ENCODE data around the gene CEPT1. TPM values are rescaled to one million over a fixed set of nuclear protein-coding genes. Genes with fewer than 3 reads are reported as not detected.

The CEPT1 gene
- total and polyA plus RNA-seq, 2 of the 4 experiments (the other 2 are of a cell fraction), result 13.3 to 27.4 TPM

DNA sequence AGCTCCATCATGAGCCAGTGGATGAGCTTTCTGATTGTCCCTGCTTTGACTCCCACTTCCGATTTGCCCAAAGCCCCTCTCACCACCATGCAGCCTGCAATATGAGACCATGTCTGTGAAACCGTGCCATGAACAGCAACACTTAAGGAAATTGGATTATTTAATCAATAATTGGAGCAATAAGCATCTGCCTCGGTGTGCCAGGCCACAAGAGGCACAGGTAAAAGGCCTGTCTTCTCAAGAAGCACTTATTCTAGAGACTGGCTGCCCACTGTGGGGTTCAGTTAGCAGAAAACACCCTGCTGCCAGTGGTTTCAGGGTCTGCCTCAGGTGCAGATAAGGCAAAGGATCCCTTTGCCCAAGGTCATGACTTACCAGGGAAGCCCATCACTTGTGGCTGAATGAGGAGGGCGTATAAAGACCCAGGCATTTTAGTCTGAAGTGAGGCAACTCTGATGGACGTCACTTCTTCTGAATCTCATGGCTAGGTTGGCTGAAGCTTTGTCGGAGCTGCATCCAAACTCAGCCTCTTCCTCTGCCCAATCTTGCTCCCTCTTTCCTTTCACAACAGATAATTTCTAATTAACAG, 80.4 kb downstream of the CEPT1 start:
- POLR2A ChIA-PET (ENCODE audit: unreplicated experiment), result interaction anchor here (0.6 kb wide), 1 partner anchor 14 kb away, joined by 7 read pairs; no protein-coding TSS in a partner anchor
- H4K8ac ChIP-seq (ENCODE audit: low read depth in 2 of 2, low read length in 2 of 2), result no peak overlapping the region
- no peaks in the 10 kb centered on the region for H3K9me3 ChIP-seq (ENCODE audit: control insufficient read depth, insufficient read depth, low read length)
- no peak overlapping the region for H2AFZ ChIP-seq (replicated peaks; ENCODE audit: low read length, poor library complexity)
- no peak overlapping the region for H2AK5ac ChIP-seq (ENCODE audit: low read depth, low read length)
- DNase-seq (no peak), ATAC-seq (ENCODE audit: low read depth) (no peak)
- no peak overlapping the region for H3K9ac ChIP-seq (ENCODE audit: low read depth, low read length)
- no peaks in the 10 kb centered on the region for H4K20me1 ChIP-seq (ENCODE audit: insufficient read depth, low read length)
- dilution Hi-C loops (cut with HindIII; ENCODE audit: low sequenced_read_pairs, unreplicated experiment), result no loop called here
- H3K4me1 ChIP-seq (ENCODE audit: control insufficient read depth, insufficient read depth, low read length), result peaks cover 3% of the 10 kb centered on the region; the same call in 1 of the 2 replicates
- no peaks in the 10 kb centered on the region for H3K36me3 ChIP-seq (ENCODE audit: control insufficient read depth, insufficient read depth, low read length)
- WGBS, 2 experiments (ENCODE audit: extremely low coverage in 2 of 2, insufficient read length in 1 of 2), result 25% methylated on average over 1 of the region's 6 CpGs; no CpG with 5 or more reads in 1 of the 2 experiments
- no peak overlapping the region for H3K27ac ChIP-seq (ENCODE audit: insufficient read depth, low read length)
- no peak overlapping the region for H3K23ac ChIP-seq (ENCODE audit: low read depth, low read length)
- BruUV-seq (replicated peaks), result no TSS peak
- no peak overlapping the region for H3K4ac ChIP-seq (ENCODE audit: low read depth, low read length)
- H3K79me1 ChIP-seq (ENCODE audit: low read depth in 1 of 2, low read length in 2 of 2), result no peaks in the 10 kb centered on the region
- H2BK20ac ChIP-seq (ENCODE audit: low read depth, low read length), result no peak overlapping the region
- CTCF ChIA-PET, result interaction anchor here (0.7 kb wide), 1 partner anchor 34 kb away, joined by 3 read pairs; no protein-coding TSS in a partner anchor
- intact Hi-C loops (cut with micrococcal nuclease), result loop anchor here (5.0 to 10.0 kb wide), 2 partner anchors 186 to 547 kb away; no protein-coding TSS in a partner anchor
- H3K14ac ChIP-seq (replicated peaks; ENCODE audit: low read depth, low read length), result no peak overlapping the region
- H4K5ac ChIP-seq (ENCODE audit: low read depth, low read length), result no peak overlapping the region
- no peak overlapping the region for H3K4me3 ChIP-seq (ENCODE audit: insufficient read depth, low read depth, low read length)
- in situ Hi-C loops (cut with MboI; ENCODE audit: low sequenced_read_pairs), result loop anchor here (5.0 to 10.0 kb wide), 4 partner anchors 114 to 544 kb away; no protein-coding TSS in a partner anchor
- no peak overlapping the region for H2BK15ac ChIP-seq (ENCODE audit: low read depth, low read length)
- no peaks in the 10 kb centered on the region for H3K9me1 ChIP-seq (ENCODE audit: insufficient read depth, low read length)
- TF ChIP-seq BHLHE40 (IDR thresholded peaks at IDR 0.05; ENCODE audit: low read depth, low read length) (no peak), FOS (IDR thresholded peaks at IDR 0.05; ENCODE audit: low read depth, low read length) (no peak), MXI1 (IDR thresholded peaks at IDR 0.05; ENCODE audit: borderline replicate concordance, low read depth, low read length) (no peak), CEBPB (IDR thresholded peaks at IDR 0.05; ENCODE audit: low read depth, low read length) (no peak), NFE2L2 (IDR thresholded peaks at IDR 0.05; ENCODE audit: low read depth, low read length) (no peak), SMC3 (IDR thresholded peaks at IDR 0.05; ENCODE audit: low read depth, low read length) (no peak), CHD1 (IDR thresholded peaks at IDR 0.05; ENCODE audit: low read depth, low read length) (no peak), POLR2A (IDR thresholded peaks at IDR 0.05; ENCODE audit: low read depth, low read length) (no peak), RFX5 (IDR thresholded peaks at IDR 0.05; ENCODE audit: low read depth, low read length) (no peak)
- TF ChIP-seq, protein P1, sequence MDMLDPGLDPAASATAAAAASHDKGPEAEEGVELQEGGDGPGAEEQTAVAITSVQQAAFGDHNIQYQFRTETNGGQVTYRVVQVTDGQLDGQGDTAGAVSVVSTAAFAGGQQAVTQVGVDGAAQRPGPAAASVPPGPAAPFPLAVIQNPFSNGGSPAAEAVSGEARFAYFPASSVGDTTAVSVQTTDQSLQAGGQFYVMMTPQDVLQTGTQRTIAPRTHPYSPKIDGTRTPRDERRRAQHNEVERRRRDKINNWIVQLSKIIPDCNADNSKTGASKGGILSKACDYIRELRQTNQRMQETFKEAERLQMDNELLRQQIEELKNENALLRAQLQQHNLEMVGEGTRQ (IDR thresholded peaks at IDR 0.05; ENCODE audit: low read depth, low read length), result no peak
- TF ChIP-seq, protein P2, sequence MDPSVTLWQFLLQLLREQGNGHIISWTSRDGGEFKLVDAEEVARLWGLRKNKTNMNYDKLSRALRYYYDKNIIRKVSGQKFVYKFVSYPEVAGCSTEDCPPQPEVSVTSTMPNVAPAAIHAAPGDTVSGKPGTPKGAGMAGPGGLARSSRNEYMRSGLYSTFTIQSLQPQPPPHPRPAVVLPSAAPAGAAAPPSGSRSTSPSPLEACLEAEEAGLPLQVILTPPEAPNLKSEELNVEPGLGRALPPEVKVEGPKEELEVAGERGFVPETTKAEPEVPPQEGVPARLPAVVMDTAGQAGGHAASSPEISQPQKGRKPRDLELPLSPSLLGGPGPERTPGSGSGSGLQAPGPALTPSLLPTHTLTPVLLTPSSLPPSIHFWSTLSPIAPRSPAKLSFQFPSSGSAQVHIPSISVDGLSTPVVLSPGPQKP (IDR thresholded peaks at IDR 0.05; ENCODE audit: borderline replicate concordance, low read depth, low read length), result no peak
- no peak overlapping the region for H3K56ac ChIP-seq (ENCODE audit: extremely low read depth, insufficient read depth, low read length)
- H4K91ac ChIP-seq (ENCODE audit: insufficient read depth, low read depth, low read length), result no peak overlapping the region
- H3K4me2 ChIP-seq (ENCODE audit: low read depth, low read length), result no peak overlapping the region
- H2AK9ac ChIP-seq (replicated peaks; ENCODE audit: low read depth, low read length, poor library complexity), result no peak overlapping the region
- no peak overlapping the region for H3K18ac ChIP-seq (ENCODE audit: low read depth, low read length)
- H2BK5ac ChIP-seq (ENCODE audit: low read depth, low read length, poor library complexity, severe bottlenecking), result no peak overlapping the region
- no peaks in the 10 kb centered on the region for H3K27me3 ChIP-seq (ENCODE audit: control insufficient read depth, insufficient read depth, low read length)
- no peak overlapping the region for H2BK120ac ChIP-seq (ENCODE audit: low read depth, low read length)

Data from IMR-90 (cell line).